PC-3 (cell line): ENCODE measurements around the gene FOXN3.

Experiments used
- CTCF ChIP-seq: fragments of 300-600 bp; sonication (generic); conservative IDR thresholded peaks from 2 replicates; pipeline ENCODE4 v1.5.1; 2017; ENCODE audit warnings: antibody characterized with exemption, low read depth, mild to moderate bottlenecking, low read length
- EZH2 ChIP-seq: fragments of 300-600 bp; sonication (generic); IDR thresholded peaks from one replicate; pipeline ENCODE4 v1.6.1; 2017; ENCODE audit warnings: antibody characterized with exemption, mild to moderate bottlenecking, low read length; ENCODE audit not compliant: unreplicated experiment
- EZH2phosphoT487 ChIP-seq: fragments of 300-600 bp; sonication (generic); IDR thresholded peaks from 2 replicates; pipeline ENCODE4 v1.6.1; 2018; ENCODE audit warnings: mild to moderate bottlenecking, antibody characterized with exemption, low read length, borderline replicate concordance

GRCh38 chr14:89374908-89375307, 42.1 kb downstream of the FOXN3 start:
- TF ChIP-seq CTCF (no peak), EZH2phosphoT487 (no peak), EZH2 (no peak)
